Measurements from ENCODE around the gene PPRC1. TPM values are rescaled to one million over a fixed set of nuclear protein-coding genes. Genes with fewer than 3 reads are reported as not detected.
A peak's percentile ranks its signal among the peaks of the same experiment; 100 is the strongest.

Gene PPRC1
- total and polyA plus RNA-seq, 3 donors from 2014 or later: 27.0 to 49.1 (median 38.7) TPM

DNA sequence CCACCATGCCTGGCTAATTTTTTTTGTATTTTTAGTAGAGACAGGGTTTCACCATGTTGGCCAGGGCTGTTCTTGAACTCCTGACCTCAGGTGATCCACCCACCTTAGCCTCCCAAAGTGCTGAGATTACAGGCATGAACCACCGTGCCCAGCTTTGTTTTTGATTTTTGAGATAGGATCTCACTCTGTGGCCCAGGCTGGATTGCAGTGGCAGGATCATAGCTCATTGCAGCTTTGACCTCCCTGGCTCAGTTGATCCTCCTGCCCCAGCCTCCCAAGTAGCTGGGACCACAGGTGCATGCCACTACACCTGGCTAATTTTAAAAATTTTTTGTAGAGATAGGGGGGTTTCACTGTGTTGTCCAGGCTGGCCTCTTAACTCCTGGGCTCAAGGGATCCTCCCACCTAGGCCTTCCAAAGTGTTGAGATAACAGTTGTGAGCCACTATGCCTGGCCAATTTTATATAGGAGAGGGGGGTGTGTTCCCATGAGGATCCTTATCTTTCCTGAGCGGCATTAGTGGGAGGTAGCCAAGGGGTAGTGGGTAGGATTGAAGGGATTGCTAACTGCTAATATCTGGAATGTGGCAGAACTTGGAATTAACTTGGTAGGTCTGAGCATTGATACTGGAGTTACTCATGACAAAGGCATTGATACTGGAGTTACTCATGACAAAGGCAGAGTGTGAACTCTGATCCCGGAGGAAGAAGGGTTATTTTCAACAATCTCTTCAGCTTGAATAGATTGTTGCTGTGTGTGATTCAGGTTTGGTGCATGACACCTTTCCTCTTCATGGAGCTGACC is 18.3 kb downstream of the PPRC1 start:
- WGBS, 2 donors: 58 to 66% methylated on average over 3 of the region's 3 CpGs
- no peaks in the 10 kb centered on the region for H3K9me3 ChIP-seq
- intact Hi-C loops (cut with DNase I; ENCODE audit: low total_unique reads): no loop called here
- DNase-seq: no peak
- no peaks in the 10 kb centered on the region for H3K27me3 ChIP-seq
- peak overlapping the region in 1 of 2 donors; percentile 93 for H3K4me3 ChIP-seq
- H3K36me3 ChIP-seq (ENCODE audit: low read depth, missing control alignments): no peaks in the 10 kb centered on the region
- peak overlapping the region; percentile 68 to 83 for H3K27ac ChIP-seq
- peaks cover 16% of the 10 kb centered on the region for H3K4me1 ChIP-seq
- TF ChIP-seq POLR2A (IDR thresholded peaks at IDR 0.05): no peak
- TF ChIP-seq, protein P1, sequence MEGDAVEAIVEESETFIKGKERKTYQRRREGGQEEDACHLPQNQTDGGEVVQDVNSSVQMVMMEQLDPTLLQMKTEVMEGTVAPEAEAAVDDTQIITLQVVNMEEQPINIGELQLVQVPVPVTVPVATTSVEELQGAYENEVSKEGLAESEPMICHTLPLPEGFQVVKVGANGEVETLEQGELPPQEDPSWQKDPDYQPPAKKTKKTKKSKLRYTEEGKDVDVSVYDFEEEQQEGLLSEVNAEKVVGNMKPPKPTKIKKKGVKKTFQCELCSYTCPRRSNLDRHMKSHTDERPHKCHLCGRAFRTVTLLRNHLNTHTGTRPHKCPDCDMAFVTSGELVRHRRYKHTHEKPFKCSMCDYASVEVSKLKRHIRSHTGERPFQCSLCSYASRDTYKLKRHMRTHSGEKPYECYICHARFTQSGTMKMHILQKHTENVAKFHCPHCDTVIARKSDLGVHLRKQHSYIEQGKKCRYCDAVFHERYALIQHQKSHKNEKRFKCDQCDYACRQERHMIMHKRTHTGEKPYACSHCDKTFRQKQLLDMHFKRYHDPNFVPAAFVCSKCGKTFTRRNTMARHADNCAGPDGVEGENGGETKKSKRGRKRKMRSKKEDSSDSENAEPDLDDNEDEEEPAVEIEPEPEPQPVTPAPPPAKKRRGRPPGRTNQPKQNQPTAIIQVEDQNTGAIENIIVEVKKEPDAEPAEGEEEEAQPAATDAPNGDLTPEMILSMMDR (IDR thresholded peaks at IDR 0.05): no peak

DNA sequence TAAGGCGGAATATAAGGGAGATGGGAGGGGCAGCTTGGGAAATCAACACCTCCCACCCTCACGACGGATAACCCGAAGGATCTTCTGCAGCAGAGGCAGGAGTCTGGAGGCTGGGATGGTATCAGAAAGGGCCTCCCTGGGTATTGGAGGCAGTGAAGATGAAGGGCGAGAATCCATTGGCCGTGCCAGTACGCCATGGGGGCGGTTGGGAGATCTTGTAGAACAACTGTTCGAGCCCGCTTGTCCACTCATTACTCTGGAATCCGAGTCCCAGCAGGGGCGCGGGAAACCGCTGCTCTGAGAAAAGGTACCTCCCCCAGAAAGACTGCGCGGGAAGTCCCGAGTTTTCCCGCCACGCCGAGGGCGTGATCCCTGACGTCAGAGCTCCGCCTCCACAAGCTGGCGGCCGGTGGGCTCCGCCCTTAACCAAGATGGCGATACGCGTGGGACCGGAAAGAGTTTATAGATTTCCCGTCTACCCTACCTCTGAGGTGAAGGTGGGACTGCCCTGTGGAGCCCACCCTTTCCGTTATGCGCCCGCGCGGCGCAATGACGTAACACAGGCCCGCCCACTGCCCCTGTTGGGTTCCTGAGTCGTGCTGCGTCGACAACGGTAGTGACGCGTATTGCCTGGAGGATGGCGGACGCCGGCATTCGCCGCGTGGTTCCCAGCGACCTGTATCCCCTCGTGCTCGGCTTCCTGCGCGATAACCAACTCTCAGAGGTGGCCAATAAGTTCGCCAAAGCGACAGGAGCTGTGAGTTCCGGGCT is 19.1 kb downstream of the PPRC1 start, which contains the start of gene NOLC1:
TSS of gene NOLC1 (plus strand) at position 616 of the 771 bp plus-strand sequence. CDS start at position 638, 22 bp downstream.
- no peaks in the 10 kb centered on the region for H3K27me3 ChIP-seq
- TF ChIP-seq, protein P1 (IDR thresholded peaks at IDR 0.05): peak in 2 of 3 experiments; percentile 1 to 17
- no peak for TF ChIP-seq POLR2A (IDR thresholded peaks at IDR 0.05)

DNA sequence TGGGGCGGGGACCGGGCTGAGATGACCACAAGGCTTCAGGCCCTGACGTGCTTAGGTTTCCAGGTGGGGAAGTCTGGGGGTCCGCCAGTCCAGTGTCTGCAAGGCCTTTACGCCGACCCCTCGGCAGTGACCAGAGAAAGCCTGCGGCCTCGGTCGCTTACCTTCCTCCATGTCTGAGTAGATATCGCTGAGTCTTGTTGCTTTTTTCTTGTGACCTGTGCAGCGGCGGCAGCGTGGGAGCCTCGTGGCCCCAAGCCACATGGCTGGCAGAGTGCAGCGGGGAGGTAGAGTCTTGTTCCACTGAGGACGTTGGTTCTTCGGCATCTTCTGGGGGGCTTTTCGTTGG is 19.7 kb downstream of the PPRC1 start:
- no peak for DNase-seq
- Histone ChIP-seq H3K27ac (peak overlapping the region; percentile 68 to 84), H3K36me3 (ENCODE audit: low read depth, missing control alignments) (no peaks in the 10 kb centered on the region), H3K4me3 (peak overlapping the region; percentile 82 to 93), H3K27me3 (no peaks in the 10 kb centered on the region), H3K4me1 (peaks cover 16% of the 10 kb centered on the region), H3K9me3 (no peaks in the 10 kb centered on the region)
- WGBS, 2 donors: 0 to 1% methylated on average over 17 to 19 of the region's 19 CpGs
- intact Hi-C loops (cut with DNase I; ENCODE audit: low total_unique reads): no loop called here
- TF ChIP-seq, protein P1 (IDR thresholded peaks at IDR 0.05): no peak
- TF ChIP-seq POLR2A (IDR thresholded peaks at IDR 0.05): no peak

More for the DNA sequence above, 19.1 kb downstream of the PPRC1 start, which contains the start of gene NOLC1:
- WGBS, 2 donors: 5 to 8% methylated on average over 9 to 59 of the region's 59 CpGs
- Histone ChIP-seq H3K4me3 (peak within 1 kb of the TSS; percentile 82 to 93), H3K27ac (peak within 1 kb of the TSS; percentile 68 to 84), H3K4me1 (peaks cover 16% of the 10 kb centered on the region), H3K36me3 (ENCODE audit: low read depth, missing control alignments) (no peaks in the 10 kb centered on the region), H3K9me3 (no peaks in the 10 kb centered on the region)
- peak; percentile 99 for DNase-seq
- intact Hi-C loops (cut with DNase I; ENCODE audit: low total_unique reads): no loop called here

DNA sequence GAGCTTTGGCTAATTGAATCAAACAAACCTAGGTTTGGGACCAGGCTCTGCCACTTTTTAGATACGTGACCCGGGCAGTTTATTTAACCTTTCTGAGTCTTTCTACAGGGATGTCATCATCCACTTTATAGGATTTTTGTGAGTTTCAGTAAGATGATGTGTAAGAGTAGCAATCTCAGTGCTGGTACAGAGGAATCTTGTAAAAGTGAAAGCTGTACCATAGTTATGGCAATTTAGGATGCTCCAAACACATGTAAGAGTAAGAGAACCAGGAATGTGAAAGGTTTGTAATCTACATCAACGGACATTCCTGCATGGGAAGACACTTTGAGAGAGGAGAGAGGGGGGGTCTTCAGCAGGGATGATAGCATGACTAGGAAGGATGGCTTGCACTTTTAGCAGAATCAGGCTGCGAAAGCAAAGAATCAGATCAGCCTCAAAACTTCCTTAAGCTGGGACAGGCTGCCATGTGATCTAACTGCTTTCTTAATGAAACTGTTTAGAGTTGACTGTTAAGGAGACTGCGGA is 20.3 kb downstream of the PPRC1 start:
- 20 to 26% methylated on average over 5 of the region's 5 CpGs for WGBS, 2 donors

More for the DNA sequence above, 20.3 kb downstream of the PPRC1 start:
- no peaks in the 10 kb centered on the region for H3K36me3 ChIP-seq (ENCODE audit: low read depth, missing control alignments)
- DNase-seq: no peak
- TF ChIP-seq POLR2A (IDR thresholded peaks at IDR 0.05): no peak
- TF ChIP-seq, protein P1 (IDR thresholded peaks at IDR 0.05): no peak
- no peaks in the 10 kb centered on the region for H3K9me3 ChIP-seq
- intact Hi-C loops (cut with DNase I; ENCODE audit: low total_unique reads): no loop called here
- no peaks in the 10 kb centered on the region for H3K27me3 ChIP-seq
- H3K4me1 ChIP-seq: peaks cover 16% of the 10 kb centered on the region
- peak overlapping the region in 1 of 2 donors; percentile 84 for H3K27ac ChIP-seq
- peak overlapping the region; percentile 82 to 93 for H3K4me3 ChIP-seq

Measured in testis (tissue), 3 donors.